ENCODE data around the gene REXO1. TPM values are rescaled to one million over a fixed set of nuclear protein-coding genes. Genes with fewer than 3 reads are reported as not detected.

REXO1 gene
- polyA plus RNA-seq, 2 of the 4 experiments (the other 2 are of a cell fraction): 5.6 to 13.8 TPM

DNA sequence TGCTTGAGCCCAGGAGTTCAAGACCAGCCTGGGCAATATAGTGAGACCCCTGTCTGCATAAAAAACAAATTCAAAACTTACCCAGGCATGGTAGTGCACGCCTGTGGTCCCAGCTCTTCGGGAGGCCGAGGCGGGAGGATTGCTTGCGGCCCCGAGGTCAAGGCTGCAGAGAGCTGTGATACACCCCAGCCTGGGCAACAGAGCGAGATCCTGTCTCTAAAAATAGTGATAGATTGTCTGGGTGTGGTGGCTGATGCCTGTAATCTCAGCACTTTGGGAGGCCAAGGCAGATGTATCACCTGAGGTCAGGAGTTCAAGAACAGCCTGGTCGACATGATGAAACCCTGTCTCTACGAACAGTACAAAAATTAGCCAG is 19.1 kb upstream of the REXO1 start:
- CTCF ChIA-PET: interaction anchor here (1.2 to 2.5 kb wide), 3 partner anchors 9 to 202 kb away, joined by 3 to 7 read pairs (median 4); no protein-coding TSS in a partner anchor
- 88% methylated on average over 8 of the region's 9 CpGs for WGBS (ENCODE audit: missing lambda C conversion rate)

DNA sequence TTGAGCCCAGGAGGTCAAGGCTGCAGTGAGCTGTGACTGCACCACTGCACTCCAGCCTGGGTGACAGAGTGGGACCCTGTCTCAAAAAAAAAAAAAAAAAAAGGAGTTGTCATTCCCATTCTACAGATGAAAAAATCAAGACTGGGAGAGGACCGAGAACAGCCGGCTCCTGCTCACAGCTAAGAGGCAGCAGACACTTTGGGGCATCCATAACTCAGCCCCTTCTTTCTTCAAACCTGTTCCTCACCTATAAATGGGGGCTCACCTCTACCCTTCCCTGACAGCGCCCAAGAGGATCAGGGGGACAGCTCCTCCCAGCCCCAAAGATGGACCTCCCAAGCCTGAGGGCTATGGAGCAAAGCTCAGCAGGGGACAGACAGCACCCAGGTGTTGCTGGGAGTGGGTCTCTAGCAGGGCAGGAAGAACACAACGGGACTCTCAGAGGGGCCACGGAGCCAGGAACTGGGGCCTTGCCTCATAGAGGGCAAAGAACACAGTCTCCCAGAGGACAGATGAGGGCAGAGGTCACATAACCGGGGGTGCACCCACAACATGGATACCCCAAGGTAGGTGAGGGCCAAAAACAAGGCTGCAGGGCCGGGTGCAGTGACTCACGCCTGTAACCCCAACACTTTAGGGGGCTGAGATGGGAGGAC is 18.5 kb upstream of the REXO1 start:
- ATAC-seq (no peak), FAIRE-seq (no peak), DNase-seq (ENCODE audit: low read depth in 1 of 2, low spot score in 1 of 2) (no peak)
- no peak overlapping the region for H3K27ac ChIP-seq
- POLR2A ChIA-PET: no interaction called here
- CTCF ChIA-PET: interaction anchor here (1.2 to 2.5 kb wide), 3 partner anchors 10 to 203 kb away, joined by 3 to 7 read pairs (median 4); no protein-coding TSS in a partner anchor
- H3K4me3 ChIP-seq: no peak overlapping the region
- 88% methylated on average over 6 of the region's 8 CpGs for WGBS (ENCODE audit: missing lambda C conversion rate)
- H3K4me2 ChIP-seq: no peak overlapping the region
- TF ChIP-seq, protein P1, sequence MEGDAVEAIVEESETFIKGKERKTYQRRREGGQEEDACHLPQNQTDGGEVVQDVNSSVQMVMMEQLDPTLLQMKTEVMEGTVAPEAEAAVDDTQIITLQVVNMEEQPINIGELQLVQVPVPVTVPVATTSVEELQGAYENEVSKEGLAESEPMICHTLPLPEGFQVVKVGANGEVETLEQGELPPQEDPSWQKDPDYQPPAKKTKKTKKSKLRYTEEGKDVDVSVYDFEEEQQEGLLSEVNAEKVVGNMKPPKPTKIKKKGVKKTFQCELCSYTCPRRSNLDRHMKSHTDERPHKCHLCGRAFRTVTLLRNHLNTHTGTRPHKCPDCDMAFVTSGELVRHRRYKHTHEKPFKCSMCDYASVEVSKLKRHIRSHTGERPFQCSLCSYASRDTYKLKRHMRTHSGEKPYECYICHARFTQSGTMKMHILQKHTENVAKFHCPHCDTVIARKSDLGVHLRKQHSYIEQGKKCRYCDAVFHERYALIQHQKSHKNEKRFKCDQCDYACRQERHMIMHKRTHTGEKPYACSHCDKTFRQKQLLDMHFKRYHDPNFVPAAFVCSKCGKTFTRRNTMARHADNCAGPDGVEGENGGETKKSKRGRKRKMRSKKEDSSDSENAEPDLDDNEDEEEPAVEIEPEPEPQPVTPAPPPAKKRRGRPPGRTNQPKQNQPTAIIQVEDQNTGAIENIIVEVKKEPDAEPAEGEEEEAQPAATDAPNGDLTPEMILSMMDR (IDR thresholded peaks at IDR 0.05): no peak
- TF ChIP-seq EHMT2 (IDR thresholded peaks at IDR 0.05; ENCODE audit: low read depth) (no peak), CBX2 (IDR thresholded peaks at IDR 0.05; ENCODE audit: borderline replicate concordance, low read depth) (no peak), CEBPB (IDR thresholded peaks at IDR 0.05) (no peak), RCOR1 (IDR thresholded peaks at IDR 0.05; ENCODE audit: low read depth, low read length) (no peak), SMC3 (IDR thresholded peaks at IDR 0.05) (no peak), ZNF302 (CRISPR knock-in tag; IDR thresholded peaks at IDR 0.05) (no peak), NR3C1 (IDR thresholded peaks at IDR 0.05) (no peak), GATA3 (IDR thresholded peaks at IDR 0.05; ENCODE audit: borderline replicate concordance) (no peak), BHLHE40 (IDR thresholded peaks at IDR 0.05; ENCODE audit: low read depth, low read length) (no peak), HEYL (CRISPR knock-in tag; IDR thresholded peaks at IDR 0.05) (no peak), ZFP36 (IDR thresholded peaks at IDR 0.05; ENCODE audit: borderline replicate concordance, partially characterized antibody) (no peak), CBX8 (IDR thresholded peaks at IDR 0.05) (no peak), RNF2 (IDR thresholded peaks at IDR 0.05; ENCODE audit: borderline replicate concordance, low read depth) (no peak), HOXB5 (CRISPR knock-in tag; IDR thresholded peaks at IDR 0.05) (no peak), KDM5A (IDR thresholded peaks at IDR 0.05) (no peak), CHD2 (IDR thresholded peaks at IDR 0.05; ENCODE audit: low read length, partially characterized antibody) (no peak)
- TF ChIP-seq, protein P2, sequence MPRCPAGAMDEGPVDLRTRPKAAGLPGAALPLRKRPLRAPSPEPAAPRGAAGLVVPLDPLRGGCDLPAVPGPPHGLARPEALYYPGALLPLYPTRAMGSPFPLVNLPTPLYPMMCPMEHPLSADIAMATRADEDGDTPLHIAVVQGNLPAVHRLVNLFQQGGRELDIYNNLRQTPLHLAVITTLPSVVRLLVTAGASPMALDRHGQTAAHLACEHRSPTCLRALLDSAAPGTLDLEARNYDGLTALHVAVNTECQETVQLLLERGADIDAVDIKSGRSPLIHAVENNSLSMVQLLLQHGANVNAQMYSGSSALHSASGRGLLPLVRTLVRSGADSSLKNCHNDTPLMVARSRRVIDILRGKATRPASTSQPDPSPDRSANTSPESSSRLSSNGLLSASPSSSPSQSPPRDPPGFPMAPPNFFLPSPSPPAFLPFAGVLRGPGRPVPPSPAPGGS (IDR thresholded peaks at IDR 0.05): no peak
- H3K9me3 ChIP-seq: no peaks in the 10 kb centered on the region
- H3K4me1 ChIP-seq: peaks cover 6% of the 10 kb centered on the region; the same call in 1 of the 3 replicates

More for the DNA sequence above, 19.1 kb upstream of the REXO1 start:
- H3K9me3 ChIP-seq: no peaks in the 10 kb centered on the region
- DNase-seq (ENCODE audit: low read depth in 1 of 2, low spot score in 1 of 2) (no peak), ATAC-seq (no peak), FAIRE-seq (no peak)
- no peak overlapping the region for H3K27ac ChIP-seq
- TF ChIP-seq JUNB (IDR thresholded peaks at IDR 0.05) (no peak), RARB (CRISPR knock-in tag; IDR thresholded peaks at IDR 0.05) (no peak), CHD2 (IDR thresholded peaks at IDR 0.05; ENCODE audit: low read length, partially characterized antibody) (no peak), EP300 (IDR thresholded peaks at IDR 0.05) (no peak), ZNF302 (CRISPR knock-in tag; IDR thresholded peaks at IDR 0.05) (no peak), JUN (IDR thresholded peaks at IDR 0.05) (no peak), GATA3 (IDR thresholded peaks at IDR 0.05; ENCODE audit: borderline replicate concordance) (no peak)
- TF ChIP-seq, protein P3, sequence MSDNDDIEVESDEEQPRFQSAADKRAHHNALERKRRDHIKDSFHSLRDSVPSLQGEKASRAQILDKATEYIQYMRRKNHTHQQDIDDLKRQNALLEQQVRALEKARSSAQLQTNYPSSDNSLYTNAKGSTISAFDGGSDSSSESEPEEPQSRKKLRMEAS (IDR thresholded peaks at IDR 0.05): no peak
- TF ChIP-seq, protein P4, sequence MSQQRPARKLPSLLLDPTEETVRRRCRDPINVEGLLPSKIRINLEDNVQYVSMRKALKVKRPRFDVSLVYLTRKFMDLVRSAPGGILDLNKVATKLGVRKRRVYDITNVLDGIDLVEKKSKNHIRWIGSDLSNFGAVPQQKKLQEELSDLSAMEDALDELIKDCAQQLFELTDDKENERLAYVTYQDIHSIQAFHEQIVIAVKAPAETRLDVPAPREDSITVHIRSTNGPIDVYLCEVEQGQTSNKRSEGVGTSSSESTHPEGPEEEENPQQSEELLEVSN (IDR thresholded peaks at IDR 0.05; ENCODE audit: borderline replicate concordance, low read depth): no peak
- TF ChIP-seq, protein P5, sequence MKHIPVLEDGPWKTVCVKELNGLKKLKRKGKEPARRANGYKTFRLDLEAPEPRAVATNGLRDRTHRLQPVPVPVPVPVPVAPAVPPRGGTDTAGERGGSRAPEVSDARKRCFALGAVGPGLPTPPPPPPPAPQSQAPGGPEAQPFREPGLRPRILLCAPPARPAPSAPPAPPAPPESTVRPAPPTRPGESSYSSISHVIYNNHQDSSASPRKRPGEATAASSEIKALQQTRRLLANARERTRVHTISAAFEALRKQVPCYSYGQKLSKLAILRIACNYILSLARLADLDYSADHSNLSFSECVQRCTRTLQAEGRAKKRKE (CRISPR knock-in tag; IDR thresholded peaks at IDR 0.05; ENCODE audit: low read depth): no peak
- H3K4me2 ChIP-seq: no peak overlapping the region
- no peak overlapping the region for H3K4me3 ChIP-seq
- POLR2A ChIA-PET: no interaction called here
- H3K4me1 ChIP-seq: peaks cover 6% of the 10 kb centered on the region; the same call in 1 of the 3 replicates

Measured in A549 (cell line).